Glutamatergic neuron (in vitro differentiated cells): Measurements from ENCODE around the gene SEC31A. TPM values are rescaled to one million over a fixed set of nuclear protein-coding genes. Genes with fewer than 3 reads are reported as not detected.
A peak's percentile ranks its signal among the peaks of the same experiment; 100 is the strongest.

Experiments
- DNase-seq: peaks from one replicate; pipeline ENCODE4 v3.0.0; 2022
- H3K27ac Mint-ChIP-seq: one replicate; pipeline ENCODE4 v1.8.0; 2020; ENCODE audit warnings: mild to moderate bottlenecking, mixed read lengths, inconsistent platforms; ENCODE audit not compliant: unreplicated experiment
- H3K27me3 Mint-ChIP-seq: one replicate; pipeline ENCODE4 v1.8.0; 2020; ENCODE audit warnings: mild to moderate bottlenecking, moderate library complexity, mixed read lengths, inconsistent platforms; ENCODE audit not compliant: unreplicated experiment
- H3K36me3 Mint-ChIP-seq: one replicate; pipeline ENCODE4 v1.8.0; 2020; ENCODE audit warnings: mild to moderate bottlenecking, mixed read lengths, inconsistent platforms; ENCODE audit not compliant: unreplicated experiment
- H3K4me1 Mint-ChIP-seq: one replicate; pipeline ENCODE4 v1.8.0; 2020; ENCODE audit warnings: mild to moderate bottlenecking, low read depth, mixed read lengths, inconsistent platforms; ENCODE audit not compliant: unreplicated experiment
- H3K4me3 Mint-ChIP-seq: one replicate; pipeline ENCODE4 v1.8.0; 2020; ENCODE audit warnings: mild to moderate bottlenecking, mixed read lengths, inconsistent platforms; ENCODE audit not compliant: unreplicated experiment
- H3K9me3 Mint-ChIP-seq: one replicate; pipeline ENCODE4 v1.8.0; 2020; ENCODE audit warnings: mild to moderate bottlenecking, moderate library complexity, mixed read lengths, inconsistent platforms; ENCODE audit not compliant: unreplicated experiment
- total RNA-seq: library from RNA; stranded (reverse); fragmentation: NEBNext Ultra II Directional; extraction: Animal tissue kit (Norgen Biotek cat#: 25700); gene quantifications from one replicate; pipeline ENCODE4 v1.2.1, GENCODE V29; 2021; ENCODE audit not compliant: unreplicated experiment
- TF ChIP-seq, protein P1 (sequence below): fragments of 200-600 bp; sonication (generic); IDR thresholded peaks from one replicate; pipeline ENCODE4 v1.5.0; 2021; ENCODE audit not compliant: partially characterized antibody, unreplicated experiment

The SEC31A gene
- total RNA-seq, 1 donor from 2014 or later, result 201 TPM

DNA sequence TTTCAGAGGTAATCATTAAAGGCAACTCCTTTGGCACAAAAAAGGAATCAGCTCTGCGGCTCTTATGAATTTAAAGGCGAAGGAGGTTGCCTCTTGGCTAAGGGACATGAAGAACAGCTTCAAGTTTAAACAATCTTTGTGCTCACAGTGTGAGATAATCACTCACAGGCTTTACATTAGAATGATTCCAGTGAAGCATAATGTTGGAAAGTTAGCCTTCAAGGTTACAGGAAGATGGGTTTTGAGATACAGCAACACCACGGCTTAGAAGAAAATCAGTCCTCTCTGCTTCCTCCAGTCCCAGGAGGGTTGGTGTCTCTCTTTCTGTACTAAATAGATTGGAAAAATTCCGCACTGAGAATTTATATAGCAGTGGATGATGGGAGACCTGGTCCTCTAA, 80.8 kb downstream of the SEC31A start:
- peaks cover 2% of the 10 kb centered on the region for H3K27me3 Mint-ChIP-seq
- H3K36me3 Mint-ChIP-seq, result no peaks in the 10 kb centered on the region

DNA sequence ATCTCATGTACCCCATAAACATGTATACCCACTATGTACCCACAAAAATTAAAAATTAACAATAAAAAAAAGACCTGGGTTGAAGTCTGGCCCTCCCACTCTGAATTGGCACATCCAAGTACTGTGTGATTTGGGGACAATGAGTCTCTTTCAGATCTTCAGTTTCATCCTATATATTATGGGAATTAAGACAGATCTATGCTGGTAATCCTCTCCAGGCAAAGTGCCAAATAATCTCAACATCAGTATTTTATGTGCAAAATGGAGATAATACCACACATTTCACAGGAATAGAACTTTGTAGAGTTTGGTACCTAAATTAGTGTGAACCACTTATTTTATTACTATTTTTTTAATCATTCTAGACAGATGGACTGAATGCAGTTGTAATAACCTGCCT, 81.3 kb downstream of the SEC31A start:
- peaks cover 10% of the 10 kb centered on the region for H3K4me1 Mint-ChIP-seq
- no peak overlapping the region for H3K4me3 Mint-ChIP-seq
- H3K27ac Mint-ChIP-seq, result no peak overlapping the region
- no peaks in the 10 kb centered on the region for H3K36me3 Mint-ChIP-seq
- H3K27me3 Mint-ChIP-seq, result peaks cover 2% of the 10 kb centered on the region
- peaks cover 1% of the 10 kb centered on the region for H3K9me3 Mint-ChIP-seq
- DNase-seq, result no peak
- TF ChIP-seq, protein P1, sequence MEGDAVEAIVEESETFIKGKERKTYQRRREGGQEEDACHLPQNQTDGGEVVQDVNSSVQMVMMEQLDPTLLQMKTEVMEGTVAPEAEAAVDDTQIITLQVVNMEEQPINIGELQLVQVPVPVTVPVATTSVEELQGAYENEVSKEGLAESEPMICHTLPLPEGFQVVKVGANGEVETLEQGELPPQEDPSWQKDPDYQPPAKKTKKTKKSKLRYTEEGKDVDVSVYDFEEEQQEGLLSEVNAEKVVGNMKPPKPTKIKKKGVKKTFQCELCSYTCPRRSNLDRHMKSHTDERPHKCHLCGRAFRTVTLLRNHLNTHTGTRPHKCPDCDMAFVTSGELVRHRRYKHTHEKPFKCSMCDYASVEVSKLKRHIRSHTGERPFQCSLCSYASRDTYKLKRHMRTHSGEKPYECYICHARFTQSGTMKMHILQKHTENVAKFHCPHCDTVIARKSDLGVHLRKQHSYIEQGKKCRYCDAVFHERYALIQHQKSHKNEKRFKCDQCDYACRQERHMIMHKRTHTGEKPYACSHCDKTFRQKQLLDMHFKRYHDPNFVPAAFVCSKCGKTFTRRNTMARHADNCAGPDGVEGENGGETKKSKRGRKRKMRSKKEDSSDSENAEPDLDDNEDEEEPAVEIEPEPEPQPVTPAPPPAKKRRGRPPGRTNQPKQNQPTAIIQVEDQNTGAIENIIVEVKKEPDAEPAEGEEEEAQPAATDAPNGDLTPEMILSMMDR, result no peak

More for the DNA sequence above, 80.8 kb downstream of the SEC31A start:
- Mint-ChIP-seq H3K4me3 (no peak overlapping the region), H3K27ac (no peak overlapping the region), H3K4me1 (peaks cover 10% of the 10 kb centered on the region), H3K9me3 (peaks cover 1% of the 10 kb centered on the region)
- TF ChIP-seq, protein P1, result no peak
- no peak for DNase-seq

DNA sequence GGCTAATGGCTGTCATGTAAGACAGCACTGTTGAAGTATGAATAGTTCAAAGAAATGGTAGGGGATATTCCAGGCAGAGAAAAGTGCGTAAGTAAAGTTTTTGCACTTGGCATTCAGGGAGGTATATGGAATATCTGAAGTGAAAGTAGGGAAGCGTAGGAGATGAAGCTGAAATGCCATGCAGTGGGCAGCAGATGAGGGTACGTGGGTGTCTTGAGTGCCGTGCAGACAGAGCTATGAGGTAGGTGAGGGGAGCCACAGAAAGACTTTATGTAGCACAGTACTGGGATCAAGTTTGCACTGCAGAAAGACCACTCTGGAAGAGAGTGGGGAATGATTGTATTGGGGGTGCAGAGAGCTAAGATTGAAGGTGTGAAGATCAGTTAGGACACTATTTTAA, 87.2 kb downstream of the SEC31A start:
- TF ChIP-seq, protein P1, result no peak
- H3K27ac Mint-ChIP-seq, result no peak overlapping the region
- peaks cover 2% of the 10 kb centered on the region for H3K9me3 Mint-ChIP-seq
- no peaks in the 10 kb centered on the region for H3K36me3 Mint-ChIP-seq
- H3K4me3 Mint-ChIP-seq, result no peak overlapping the region
- peaks cover 4% of the 10 kb centered on the region for H3K4me1 Mint-ChIP-seq
- DNase-seq, result no peak
- H3K27me3 Mint-ChIP-seq, result peaks cover 5% of the 10 kb centered on the region

DNA sequence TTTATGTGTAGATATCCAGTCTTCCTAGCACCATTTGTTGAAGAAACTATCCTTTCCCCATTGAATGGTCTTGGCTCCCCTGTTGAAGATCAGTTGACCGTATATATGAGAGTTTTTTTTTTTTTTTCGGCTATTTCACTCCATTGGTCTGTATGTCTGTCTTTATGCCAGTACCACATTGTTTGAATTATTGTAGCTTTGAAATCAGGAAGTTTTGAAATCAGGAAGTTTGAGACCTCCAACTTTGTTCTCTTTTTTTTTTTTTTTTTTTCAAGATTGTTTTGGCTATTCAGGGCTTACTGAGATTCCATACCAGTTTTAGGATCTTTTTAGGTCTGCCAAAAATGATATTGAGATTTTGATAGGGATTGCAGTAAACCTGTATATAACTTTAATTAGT, 88.0 kb downstream of the SEC31A start:
- H3K36me3 Mint-ChIP-seq, result no peaks in the 10 kb centered on the region
- peaks cover 4% of the 10 kb centered on the region for H3K4me1 Mint-ChIP-seq
- TF ChIP-seq, protein P1, result no peak
- H3K4me3 Mint-ChIP-seq, result no peak overlapping the region
- H3K27me3 Mint-ChIP-seq, result peaks cover 5% of the 10 kb centered on the region
- no peak for DNase-seq
- no peak overlapping the region for H3K27ac Mint-ChIP-seq
- H3K9me3 Mint-ChIP-seq, result peaks cover 1% of the 10 kb centered on the region

DNA sequence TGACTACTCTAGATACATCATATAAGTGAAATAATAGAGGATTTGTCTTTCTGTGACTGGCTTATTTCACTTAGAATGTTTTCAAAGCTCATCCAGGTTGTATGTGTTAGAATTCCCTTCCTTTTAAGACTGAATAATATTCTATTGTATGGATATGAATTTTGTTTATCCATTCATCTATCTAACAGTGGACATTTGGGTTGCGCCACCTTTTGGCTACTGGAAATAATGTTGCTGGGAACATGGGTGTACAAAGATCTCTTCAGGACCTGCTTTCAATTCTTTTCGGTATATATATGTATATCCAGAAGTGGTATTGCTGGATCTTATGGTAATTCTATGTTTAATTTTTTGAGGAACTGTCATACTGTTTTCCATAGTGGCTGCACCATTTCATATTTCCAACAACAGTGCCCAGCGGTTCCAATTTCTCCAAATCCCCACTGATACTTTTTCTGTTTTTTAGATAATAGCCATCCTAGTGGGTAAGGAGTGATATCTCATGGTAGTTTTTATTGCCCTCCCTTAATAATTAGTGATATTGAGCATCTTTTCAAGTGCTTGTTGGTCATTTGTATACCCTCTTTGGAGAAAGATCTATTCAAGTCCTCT, 88.9 kb downstream of the SEC31A start:
- DNase-seq, result peak; percentile 26
- TF ChIP-seq, protein P1, result no peak
- peaks cover 1% of the 10 kb centered on the region for H3K9me3 Mint-ChIP-seq
- no peak overlapping the region for H3K27ac Mint-ChIP-seq
- H3K4me3 Mint-ChIP-seq, result no peak overlapping the region
- peaks cover 7% of the 10 kb centered on the region for H3K27me3 Mint-ChIP-seq
- H3K36me3 Mint-ChIP-seq, result no peaks in the 10 kb centered on the region
- peaks cover 4% of the 10 kb centered on the region for H3K4me1 Mint-ChIP-seq
